Measurements from ENCODE around the gene QPCT.

QPCT gene

DNA sequence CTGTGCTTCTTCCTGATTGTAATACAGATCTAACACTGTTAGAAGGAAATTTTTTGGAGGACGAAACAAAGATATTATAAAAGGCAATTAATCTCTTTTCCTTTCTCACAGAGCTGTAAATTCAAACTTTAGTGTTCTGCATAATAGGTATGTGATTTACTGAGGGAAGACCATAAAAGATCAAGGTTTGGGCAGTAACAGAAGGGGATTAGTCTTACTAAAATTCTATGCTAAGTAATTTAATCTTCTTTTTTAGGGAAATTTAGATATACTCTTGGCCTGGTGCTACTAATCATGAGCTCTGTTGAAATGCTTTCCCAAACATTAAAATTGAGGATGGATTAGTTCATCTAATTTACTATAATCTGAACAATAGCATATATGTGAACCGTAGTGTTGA lies 8.8 kb upstream of the QPCT start:
- FAIRE-seq = no peak
- TF ChIP-seq POLR2AphosphoS5 (IDR thresholded peaks at IDR 0.05; ENCODE audit: low read depth, low read length) = no peak
- DNase-seq (ENCODE audit: insufficient read length, low spot score) = no peak

DNA sequence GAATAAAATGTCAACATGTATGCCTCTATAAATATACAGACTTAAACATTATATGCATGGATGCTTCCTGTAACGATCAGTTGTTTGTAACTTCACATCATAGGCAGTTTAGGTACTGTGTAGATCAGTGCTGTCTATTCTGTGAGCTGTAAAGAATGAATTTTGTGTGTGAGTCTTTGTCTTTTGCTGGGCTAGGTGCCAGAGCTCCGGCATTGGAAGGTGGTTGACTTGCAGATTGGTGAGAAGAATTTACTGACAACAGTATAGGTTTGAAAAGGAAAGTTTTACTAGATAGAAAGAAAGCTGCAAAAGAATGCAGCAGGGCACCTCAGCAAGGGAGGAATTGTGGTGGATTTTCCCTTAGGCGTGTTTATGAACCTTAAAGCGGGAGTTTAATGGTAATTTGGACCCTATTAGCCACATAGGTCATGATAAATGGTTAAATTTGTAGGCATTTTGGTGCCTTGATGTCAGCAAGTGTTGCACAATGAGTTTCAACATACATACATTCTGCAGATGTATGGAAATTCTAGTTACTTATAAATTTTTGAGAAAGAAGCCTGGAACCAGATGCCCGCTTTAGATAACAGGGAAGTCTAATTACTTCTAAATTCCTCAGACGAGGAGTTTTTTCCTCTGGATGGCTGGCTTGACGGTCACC lies 6.7 kb upstream of the QPCT start:
- TF ChIP-seq POLR2AphosphoS5 (IDR thresholded peaks at IDR 0.05; ENCODE audit: low read depth, low read length) = no peak
- TF ChIP-seq POU2F2 (IDR thresholded peaks at IDR 0.05; ENCODE audit: low read depth, low read length) = no peak
- FAIRE-seq (peak; percentile 35), DNase-seq (ENCODE audit: insufficient read length, low spot score) (no peak)

GRCh38 chr2:37338933-37339332 lies 5.5 kb upstream of the QPCT start:
- no peak for FAIRE-seq
- no peak for DNase-seq (ENCODE audit: insufficient read length, low spot score)
- TF ChIP-seq TAF1 (IDR thresholded peaks at IDR 0.05; ENCODE audit: low read depth, low read length) (no peak), POLR2A (IDR thresholded peaks at IDR 0.05; ENCODE audit: low read depth, low read length) (no peak), POU2F2 (IDR thresholded peaks at IDR 0.05; ENCODE audit: low read depth, low read length) (no peak), SPI1 (IDR thresholded peaks at IDR 0.05; ENCODE audit: low read depth, low read length) (no peak), PAX5 (IDR thresholded peaks at IDR 0.05; ENCODE audit: insufficient read depth, low read length, severe bottlenecking) (no peak)

GRCh38 chr2:37340637-37341036 lies 3.8 kb upstream of the QPCT start:
- no peak for TF ChIP-seq POU2F2 (IDR thresholded peaks at IDR 0.05; ENCODE audit: low read depth, low read length)
- no peak for TF ChIP-seq PAX5 (IDR thresholded peaks at IDR 0.05; ENCODE audit: insufficient read depth, low read length, severe bottlenecking)
- TF ChIP-seq SPI1 (IDR thresholded peaks at IDR 0.05; ENCODE audit: low read depth, low read length) = no peak
- TF ChIP-seq TAF1 (IDR thresholded peaks at IDR 0.05; ENCODE audit: low read depth, low read length) = no peak
- TF ChIP-seq POLR2AphosphoS5 (IDR thresholded peaks at IDR 0.05; ENCODE audit: low read depth, low read length) = no peak
- no peak for TF ChIP-seq POLR2A (IDR thresholded peaks at IDR 0.05; ENCODE audit: low read depth, low read length)
- FAIRE-seq (no peak), DNase-seq (ENCODE audit: insufficient read length, low spot score) (no peak)

DNA sequence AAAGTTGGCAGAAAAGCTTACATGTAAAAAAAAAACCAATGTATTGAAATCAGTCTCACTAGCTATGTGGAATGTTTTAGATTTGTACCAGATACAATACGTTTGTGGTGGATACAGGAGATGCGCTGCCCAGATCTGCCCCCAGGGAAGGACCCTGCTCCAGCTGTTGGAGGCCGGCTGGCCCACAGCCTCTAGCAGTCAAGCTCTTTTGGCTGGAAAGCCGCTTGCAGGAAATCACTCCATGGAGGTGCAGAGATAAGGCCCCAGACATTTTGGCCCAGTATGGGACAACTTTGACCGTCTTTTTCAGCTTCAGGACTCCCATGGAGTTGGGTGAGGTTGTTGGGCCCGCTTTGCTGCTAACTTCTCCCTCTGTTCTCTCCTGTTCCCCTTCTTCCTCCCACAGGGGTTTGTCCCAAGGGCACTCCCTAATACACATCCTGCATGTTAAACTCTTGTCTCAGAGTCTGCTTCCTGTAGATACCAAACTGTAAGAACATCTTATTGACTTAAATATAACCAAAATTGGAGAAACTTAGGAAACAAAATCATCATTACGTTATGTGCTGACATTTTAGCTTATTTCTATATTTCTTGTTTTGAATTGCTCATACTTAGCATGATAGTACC lies 1.7 kb upstream of the QPCT start:
- no peak for FAIRE-seq
- no peak for TF ChIP-seq POU2F2 (IDR thresholded peaks at IDR 0.05; ENCODE audit: low read depth, low read length)
- TF ChIP-seq TAF1 (IDR thresholded peaks at IDR 0.05; ENCODE audit: low read depth, low read length) = no peak
- TF ChIP-seq PAX5 (IDR thresholded peaks at IDR 0.05; ENCODE audit: insufficient read depth, low read length, severe bottlenecking) = no peak
- TF ChIP-seq POLR2A (IDR thresholded peaks at IDR 0.05; ENCODE audit: low read depth, low read length) = no peak
- no peak for TF ChIP-seq POLR2AphosphoS5 (IDR thresholded peaks at IDR 0.05; ENCODE audit: low read depth, low read length)
- TF ChIP-seq SPI1 (IDR thresholded peaks at IDR 0.05; ENCODE audit: low read depth, low read length) = no peak

GRCh38 chr2:37343537-37344434 lies 644 bp upstream of the QPCT start:
- FAIRE-seq = peak; percentile 50
- DNase-seq (ENCODE audit: insufficient read length, low spot score) = no peak
- TF ChIP-seq POU2F2 (IDR thresholded peaks at IDR 0.05; ENCODE audit: low read depth, low read length) (no peak), POLR2A (IDR thresholded peaks at IDR 0.05; ENCODE audit: low read depth, low read length) (no peak)

More for the DNA sequence above, 1.7 kb upstream of the QPCT start:
- no peak for DNase-seq (ENCODE audit: insufficient read length, low spot score)

DNA sequence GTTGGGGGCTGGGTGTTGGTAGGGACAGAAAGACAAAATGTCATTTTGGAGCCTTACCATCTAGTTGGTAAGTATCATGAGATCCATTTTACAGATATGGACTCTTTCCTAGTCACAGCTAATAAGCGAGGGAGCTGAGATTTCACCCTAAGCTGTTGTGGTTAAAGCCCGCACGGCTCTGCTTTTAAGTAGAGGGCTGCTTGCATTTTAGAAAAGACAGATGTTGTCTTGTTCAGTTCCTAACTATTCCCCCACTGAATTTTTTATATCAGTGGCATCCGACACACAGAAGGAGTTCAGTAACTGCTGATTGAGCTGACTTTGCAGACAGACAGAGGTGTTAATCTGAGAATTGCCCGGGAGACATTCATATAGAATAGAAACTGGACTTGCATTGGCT lies 3.7 kb downstream of the QPCT start:
- DNase-seq (ENCODE audit: insufficient read length, low spot score) (no peak), FAIRE-seq (no peak)
- TF ChIP-seq POU2F2 (IDR thresholded peaks at IDR 0.05; ENCODE audit: low read depth, low read length) = no peak
- no peak for TF ChIP-seq POLR2A (IDR thresholded peaks at IDR 0.05; ENCODE audit: low read depth, low read length)
- no peak for TF ChIP-seq TAF1 (IDR thresholded peaks at IDR 0.05; ENCODE audit: low read depth, low read length)
- TF ChIP-seq POLR2AphosphoS5 (IDR thresholded peaks at IDR 0.05; ENCODE audit: low read depth, low read length) = no peak
- no peak for TF ChIP-seq PAX5 (IDR thresholded peaks at IDR 0.05; ENCODE audit: insufficient read depth, low read length, severe bottlenecking)
- no peak for TF ChIP-seq SPI1 (IDR thresholded peaks at IDR 0.05; ENCODE audit: low read depth, low read length)

DNA sequence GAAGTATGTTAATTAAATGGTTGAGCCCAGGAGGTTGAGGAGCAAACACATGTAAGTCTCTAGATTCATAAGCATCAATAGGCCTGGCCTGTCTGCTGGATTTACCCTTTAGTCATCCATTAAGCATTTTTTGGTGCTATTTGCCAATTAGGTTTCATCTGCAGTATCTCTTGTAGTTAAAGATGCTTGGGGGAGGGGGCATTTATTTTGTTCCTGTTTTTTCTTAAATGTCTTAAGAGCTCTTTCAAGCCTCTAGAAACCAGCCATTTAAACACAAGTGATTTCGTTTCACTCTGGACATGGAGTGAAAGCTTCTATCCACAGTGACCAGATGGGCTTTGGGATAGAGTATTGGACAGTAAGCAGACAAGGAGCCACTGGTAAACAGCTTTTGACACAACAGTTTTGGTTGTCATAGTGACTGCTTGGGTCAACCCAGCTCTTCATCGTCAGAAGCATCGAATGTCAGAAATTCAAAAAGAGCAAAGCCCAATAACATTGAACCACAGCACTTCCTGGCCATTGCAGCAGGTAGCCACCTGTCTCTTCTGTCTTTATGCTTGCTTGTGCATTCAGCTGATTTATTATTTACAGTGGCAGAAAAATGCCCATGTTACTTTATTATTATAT lies 4.9 kb downstream of the QPCT start:
- DNase-seq (ENCODE audit: insufficient read length, low spot score) (no peak), FAIRE-seq (no peak)
- TF ChIP-seq POLR2AphosphoS5 (IDR thresholded peaks at IDR 0.05; ENCODE audit: low read depth, low read length) (no peak), PAX5 (IDR thresholded peaks at IDR 0.05; ENCODE audit: insufficient read depth, low read length, severe bottlenecking) (no peak), SPI1 (IDR thresholded peaks at IDR 0.05; ENCODE audit: low read depth, low read length) (no peak), POU2F2 (IDR thresholded peaks at IDR 0.05; ENCODE audit: low read depth, low read length) (no peak), TAF1 (IDR thresholded peaks at IDR 0.05; ENCODE audit: low read depth, low read length) (no peak), POLR2A (IDR thresholded peaks at IDR 0.05; ENCODE audit: low read depth, low read length) (no peak)

DNA sequence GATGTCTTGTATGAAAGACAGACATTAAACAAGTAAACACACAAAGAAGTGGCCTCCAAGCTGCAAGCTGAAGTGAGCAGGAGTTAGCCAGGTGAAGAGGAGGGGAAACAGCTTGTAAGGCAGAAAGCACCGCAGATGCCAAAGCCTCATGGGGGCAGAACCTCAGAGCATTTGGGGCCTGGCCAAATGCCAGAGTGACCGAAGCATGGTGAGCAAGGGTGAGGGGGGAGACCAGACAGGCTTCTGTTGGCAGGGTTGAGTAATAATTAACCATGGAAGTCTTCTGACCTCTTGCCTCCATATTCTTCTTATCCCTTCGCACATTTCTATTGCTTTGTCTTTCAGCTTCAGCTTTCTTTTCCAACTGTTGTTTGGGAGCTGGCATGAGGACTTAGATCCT lies 5.6 kb downstream of the QPCT start:
- DNase-seq (ENCODE audit: insufficient read length, low spot score) = no peak
- FAIRE-seq = peak; percentile 45
- TF ChIP-seq POU2F2 (IDR thresholded peaks at IDR 0.05; ENCODE audit: low read depth, low read length) = no peak
- no peak for TF ChIP-seq POLR2A (IDR thresholded peaks at IDR 0.05; ENCODE audit: low read depth, low read length)
- no peak for TF ChIP-seq SPI1 (IDR thresholded peaks at IDR 0.05; ENCODE audit: low read depth, low read length)
- no peak for TF ChIP-seq POLR2AphosphoS5 (IDR thresholded peaks at IDR 0.05; ENCODE audit: low read depth, low read length)
- no peak for TF ChIP-seq PAX5 (IDR thresholded peaks at IDR 0.05; ENCODE audit: insufficient read depth, low read length, severe bottlenecking)
- no peak for TF ChIP-seq TAF1 (IDR thresholded peaks at IDR 0.05; ENCODE audit: low read depth, low read length)

Data from GM12891 (cell line).